Measurements from ENCODE around the gene CD58. TPM values are rescaled to one million over a fixed set of nuclear protein-coding genes. Genes with fewer than 3 reads are reported as not detected.
A peak's percentile ranks its signal among the peaks of the same experiment; 100 is the strongest.

The CD58 gene
- total and polyA plus RNA-seq, 9 donors, result 5.2 to 14.4 (median 6.8) TPM

DNA sequence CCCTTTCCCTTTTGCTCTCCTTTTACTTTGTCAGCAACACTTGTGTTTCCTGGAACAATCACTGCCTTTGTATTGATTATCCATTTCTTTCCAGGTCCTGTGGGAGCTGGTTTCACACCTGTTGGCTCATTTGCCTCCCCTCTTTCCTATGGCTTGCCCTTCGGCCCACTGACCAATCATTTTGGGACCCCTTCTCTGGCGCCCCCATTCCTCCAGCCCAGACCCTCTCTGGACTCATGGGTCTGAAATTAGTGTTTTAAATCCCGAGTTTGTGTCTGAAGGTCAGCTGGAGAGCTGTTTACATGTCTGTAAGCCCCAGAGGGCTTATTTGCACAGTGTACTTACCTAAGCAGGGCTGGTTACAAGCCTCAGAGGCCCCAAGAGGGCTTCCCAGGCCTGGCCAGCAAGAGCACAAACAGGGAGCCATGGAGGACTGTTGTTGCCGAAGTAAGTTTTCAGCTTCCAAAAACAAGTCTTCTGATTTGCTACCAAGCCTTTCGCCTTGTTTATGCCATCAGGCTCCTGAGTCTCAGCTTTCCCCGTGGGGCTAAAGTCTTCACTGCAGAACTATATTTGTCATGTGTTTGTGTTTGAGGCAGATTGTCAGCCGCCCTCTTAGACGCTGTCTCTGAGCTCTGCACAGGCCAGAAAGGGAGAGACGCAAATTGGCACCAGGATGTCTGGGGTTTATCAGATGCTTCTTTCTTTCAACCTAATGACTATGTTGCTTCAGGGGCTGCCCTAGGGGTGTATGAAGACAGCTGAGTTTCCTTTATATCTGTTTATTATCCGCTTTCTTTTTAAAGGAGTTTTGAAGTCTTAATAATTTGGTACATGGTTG is 104.8 kb downstream of the CD58 start:
- H3K4me3 ChIP-seq, result no peak overlapping the region
- no peaks in the 10 kb centered on the region for H3K36me3 ChIP-seq
- DNase-seq, result no peak
- H3K27ac ChIP-seq, result no peak overlapping the region
- H3K27me3 ChIP-seq, result no peaks in the 10 kb centered on the region
- TF ChIP-seq, protein P1, sequence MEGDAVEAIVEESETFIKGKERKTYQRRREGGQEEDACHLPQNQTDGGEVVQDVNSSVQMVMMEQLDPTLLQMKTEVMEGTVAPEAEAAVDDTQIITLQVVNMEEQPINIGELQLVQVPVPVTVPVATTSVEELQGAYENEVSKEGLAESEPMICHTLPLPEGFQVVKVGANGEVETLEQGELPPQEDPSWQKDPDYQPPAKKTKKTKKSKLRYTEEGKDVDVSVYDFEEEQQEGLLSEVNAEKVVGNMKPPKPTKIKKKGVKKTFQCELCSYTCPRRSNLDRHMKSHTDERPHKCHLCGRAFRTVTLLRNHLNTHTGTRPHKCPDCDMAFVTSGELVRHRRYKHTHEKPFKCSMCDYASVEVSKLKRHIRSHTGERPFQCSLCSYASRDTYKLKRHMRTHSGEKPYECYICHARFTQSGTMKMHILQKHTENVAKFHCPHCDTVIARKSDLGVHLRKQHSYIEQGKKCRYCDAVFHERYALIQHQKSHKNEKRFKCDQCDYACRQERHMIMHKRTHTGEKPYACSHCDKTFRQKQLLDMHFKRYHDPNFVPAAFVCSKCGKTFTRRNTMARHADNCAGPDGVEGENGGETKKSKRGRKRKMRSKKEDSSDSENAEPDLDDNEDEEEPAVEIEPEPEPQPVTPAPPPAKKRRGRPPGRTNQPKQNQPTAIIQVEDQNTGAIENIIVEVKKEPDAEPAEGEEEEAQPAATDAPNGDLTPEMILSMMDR (IDR thresholded peaks at IDR 0.05), result no peak
- TF ChIP-seq POLR2A (IDR thresholded peaks at IDR 0.05) (no peak), EP300 (IDR thresholded peaks at IDR 0.05) (no peak)
- intact Hi-C loops (cut with DNase I), result no loop called here
- no peaks in the 10 kb centered on the region for H3K9me3 ChIP-seq
- 71 to 80% (median 79%) methylated on average over 10 of the region's 10 CpGs for WGBS, 3 donors
- no peaks in the 10 kb centered on the region for H3K4me1 ChIP-seq (ENCODE audit: insufficient read depth)

DNA sequence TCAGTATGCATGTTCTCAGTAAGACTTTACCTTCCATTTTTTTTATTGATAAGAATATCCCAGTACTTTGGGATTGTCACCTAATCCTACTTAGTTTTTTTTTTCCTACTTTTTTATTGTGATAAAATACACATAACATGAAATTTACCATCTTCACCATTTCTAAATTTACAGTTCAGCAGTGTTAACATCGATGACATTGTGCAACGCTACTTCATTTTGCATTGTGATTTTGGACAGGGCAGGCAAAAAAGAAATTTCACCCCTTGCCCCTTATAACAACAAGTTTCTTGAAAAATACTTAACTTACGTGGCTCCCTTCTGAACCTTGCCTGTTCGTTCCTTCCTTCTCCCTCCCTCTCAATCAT is 105.4 kb downstream of the CD58 start:
- intact Hi-C loops (cut with DNase I), result no loop called here
- Histone ChIP-seq H3K9me3 (no peaks in the 10 kb centered on the region), H3K27ac (no peak overlapping the region), H3K36me3 (no peaks in the 10 kb centered on the region), H3K27me3 (no peaks in the 10 kb centered on the region), H3K4me3 (no peak overlapping the region), H3K4me1 (ENCODE audit: insufficient read depth) (no peaks in the 10 kb centered on the region)
- no peak for DNase-seq
- 89 to 93% (median 93%) methylated on average over 4 of the region's 4 CpGs for WGBS, 3 donors
- TF ChIP-seq POLR2A (IDR thresholded peaks at IDR 0.05) (no peak), EP300 (IDR thresholded peaks at IDR 0.05) (no peak)
- TF ChIP-seq, protein P1 (IDR thresholded peaks at IDR 0.05), result no peak

MicroRNA genes within 50 kb of the gene (microRNA counts, 767-probe panel; counts per million panel counts)
- 530 counts per million, percentile 78 among the panel's probes with 10 or more counts for microRNA hsa-miR-548ac

Small RNAs within 50 kb of the gene (microRNA-seq; reads per million reads assigned to microRNA genes)
- gene MIR548AC, result 0 reads per million in 3 donors

Small RNAs within 50 kb of the gene (small RNA-seq; reads per million reads assigned to genes)
- not detected for gene MIR548AC

Other genes with a start within 250 kb of the CD58 start
- gene ATP1A1, start 197.8 kb downstream of the CD58 start, total RNA-seq, result 100 to 1,000 TPM; 106 to 279 (median 196) TPM
- 100 to 1,000 TPM; 184 to 388 TPM for gene ATP1A1, start 197.8 kb downstream of the CD58 start, polyA plus RNA-seq
- 1 to 10 TPM in 4 of 7 donors, under 1 TPM in 3; 0.38 to 2.0 (median 1.0) TPM for gene IGSF3, start 96.7 kb upstream of the CD58 start, total RNA-seq
- 1 to 10 TPM in 1 of 2 donors, under 1 TPM in 1; 0.63 to 2.1 TPM for gene IGSF3, start 96.7 kb upstream of the CD58 start, polyA plus RNA-seq
- 1 to 10 TPM in 3 of 7 donors, under 1 TPM in 4; 0.30 to 2.0 (median 0.82) TPM for gene CD2, start 183.4 kb upstream of the CD58 start, total RNA-seq
- gene CD2, start 183.4 kb upstream of the CD58 start, polyA plus RNA-seq, result 10 to 100 TPM in 1 of 2 donors, 1 to 10 TPM in 1; 1.0 to 11.1 TPM

Data from ovary (tissue), 9 donors.